CD4-positive, CD25-positive, alpha-beta regulatory T cell (primary cell): Measurements from ENCODE around the gene KRTAP17-1. TPM values are rescaled to one million over a fixed set of nuclear protein-coding genes. Genes with fewer than 3 reads are reported as not detected.

Experiments used
- ATAC-seq, 2 donors: fragments of 150-1000 bp; cut with Tn5 transposase; one replicate each; pipeline ENCODE4 v1.10.0; 2021; ENCODE audit warnings: low read depth in 2 of 2, moderate number of reproducible peaks in 2 of 2, moderate library complexity in 1 of 2
- DNase-seq, 3 donors: peaks; one replicate each; pipeline versions ENCODE4 v3.0.0 to v3.0.0-alpha.2; 2012 to 2022; ENCODE audit warnings: mixed read lengths in 1 of 3
- H3K27ac ChIP-seq: one replicate; pipeline ENCODE4 v1.7.0; 2013; ENCODE audit warnings: mild to moderate bottlenecking, low read length; ENCODE audit not compliant: insufficient read depth, poor library complexity, severe bottlenecking
- H3K27me3 ChIP-seq: one replicate; pipeline ENCODE4 v1.7.0; 2013; ENCODE audit warnings: low read length; ENCODE audit not compliant: control insufficient read depth, insufficient read depth
- H3K36me3 ChIP-seq: one replicate; pipeline ENCODE4 v1.7.0; 2013; ENCODE audit warnings: mild to moderate bottlenecking, low read length, moderate library complexity; ENCODE audit not compliant: control insufficient read depth, insufficient read depth
- H3K4me1 ChIP-seq: 2 replicates; pipeline ENCODE4 v1.7.0; 2013; ENCODE audit warnings: mild to moderate bottlenecking, low read length; ENCODE audit not compliant: insufficient read depth, control insufficient read depth, poor library complexity, severe bottlenecking
- H3K4me3 ChIP-seq: one replicate; pipeline ENCODE4 v1.7.0; 2013; ENCODE audit warnings: low read depth, mild to moderate bottlenecking, low read length, moderate library complexity
- H3K9me3 ChIP-seq, 2 experiments: 1 replicate in 1 of 2; 2 replicates in 1 of 2; pipeline ENCODE4 v1.7.0; 2013; ENCODE audit warnings: low read length in 2 of 2, mild to moderate bottlenecking in 1 of 2, moderate library complexity in 1 of 2; ENCODE audit not compliant: control insufficient read depth in 2 of 2
- H3K27ac Mint-ChIP-seq, 3 donors: one replicate each; pipeline ENCODE4 v1.8.0; 2020 to 2022; ENCODE audit warnings: mild to moderate bottlenecking in 3 of 3, mixed read lengths in 3 of 3, moderate library complexity in 2 of 3
- H3K27me3 Mint-ChIP-seq: one replicate; pipeline ENCODE4 v1.8.0; 2022; ENCODE audit warnings: mild to moderate bottlenecking, mixed read lengths
- H3K36me3 Mint-ChIP-seq: one replicate; pipeline ENCODE4 v1.8.0; 2020; ENCODE audit warnings: mixed read lengths
- H3K4me1 Mint-ChIP-seq, 4 donors: one replicate each; pipeline ENCODE4 v1.8.0; 2020 to 2022; ENCODE audit warnings: mixed read lengths in 4 of 4, mild to moderate bottlenecking in 1 of 4
- H3K4me3 Mint-ChIP-seq, 4 donors: one replicate each; pipeline ENCODE4 v1.8.0; 2020 to 2022; ENCODE audit warnings: mild to moderate bottlenecking in 4 of 4, mixed read lengths in 4 of 4, moderate library complexity in 3 of 4
- H3K9me3 Mint-ChIP-seq, 7 donors: one replicate each; pipeline ENCODE4 v1.8.0; 2020 to 2022; ENCODE audit warnings: mixed read lengths in 7 of 7, mild to moderate bottlenecking in 3 of 7, moderate library complexity in 2 of 7
- polyA plus RNA-seq, 4 donors: library from polyadenylated mRNA; unstranded; fragments of 300-500 nt; fragmentation: Illumina TruSeq; gene quantifications; one replicate each; pipeline ENCODE4 v1.2.3, GENCODE V29; 2021
- total RNA-seq: library from RNA; stranded (reverse); gene quantifications from one replicate; pipeline ENCODE4 v1.2.3, GENCODE V29; 2022

The KRTAP17-1 gene
- total and polyA plus RNA-seq, 5 donors from 2014 or later: not detected

DNA sequence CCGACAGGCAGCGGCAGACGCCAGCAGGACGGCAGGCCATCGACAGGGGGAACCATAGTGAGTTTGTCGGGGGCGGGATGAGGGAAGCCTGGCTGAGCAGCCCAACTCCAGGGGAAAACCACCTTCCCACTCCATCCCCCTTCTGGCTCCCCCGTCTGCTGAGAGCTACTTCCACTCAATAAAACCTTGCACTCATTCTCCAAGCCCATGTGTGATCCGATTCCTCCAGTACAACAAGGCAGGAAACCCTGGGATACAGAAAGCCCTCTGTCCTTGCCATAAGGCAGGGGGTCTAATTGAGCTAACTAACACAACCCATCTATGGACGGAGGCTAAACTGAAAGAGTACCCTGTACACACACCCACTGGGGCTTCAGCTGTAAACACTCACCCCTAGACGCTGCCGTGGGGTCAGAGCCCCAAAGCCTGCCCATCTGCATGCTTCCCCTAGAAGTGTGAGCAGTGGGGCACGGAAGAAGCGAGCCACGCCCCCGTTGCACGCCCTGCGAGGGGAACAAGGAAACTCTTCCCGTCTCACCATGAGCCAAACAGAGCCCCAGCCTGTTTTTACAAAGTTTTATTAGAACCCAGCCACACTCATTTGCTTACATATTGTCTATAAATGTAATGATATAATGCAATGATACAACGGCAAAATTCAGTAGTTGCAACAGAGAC is 16.9 kb downstream of the KRTAP17-1 start:
- Histone ChIP-seq H3K4me1 (no peaks in the 10 kb centered on the region), H3K27me3 (no peaks in the 10 kb centered on the region), H3K4me3 (no peak overlapping the region), H3K27ac (no peak overlapping the region), H3K36me3 (no peaks in the 10 kb centered on the region), H3K9me3 (no peaks in the 10 kb centered on the region)
- DNase-seq (no peak), ATAC-seq (no peak)
- peaks cover 13% of the 10 kb centered on the region for H3K27me3 Mint-ChIP-seq
- peaks cover 4 to 21% (median 9%) of the 10 kb centered on the region in 4 donors for H3K4me1 Mint-ChIP-seq
- H3K27ac Mint-ChIP-seq: no peak overlapping the region
- peaks cover 3% of the 10 kb centered on the region for H3K36me3 Mint-ChIP-seq
- H3K4me3 Mint-ChIP-seq: no peak overlapping the region
- H3K9me3 Mint-ChIP-seq: peaks cover 0 to 8% (median 3%) of the 10 kb centered on the region in 7 donors

DNA sequence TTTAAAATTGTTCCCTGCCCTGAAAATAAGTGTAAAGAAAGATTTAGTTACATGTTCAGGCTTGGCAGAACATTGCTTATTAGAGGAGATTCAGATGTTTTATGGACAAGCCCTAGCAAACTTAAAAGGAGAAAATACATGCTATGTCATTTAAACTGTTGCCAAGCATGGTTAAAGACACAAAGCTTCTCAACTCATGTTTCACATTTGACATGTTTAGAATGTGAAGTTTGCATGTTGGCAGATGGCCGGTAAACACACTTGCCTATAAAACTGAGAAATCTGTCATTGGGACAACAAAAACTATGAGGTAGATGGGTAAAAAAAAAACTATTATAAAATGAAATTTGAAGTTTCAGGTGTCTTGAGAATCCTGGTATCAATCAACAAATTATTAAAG is 18.7 kb downstream of the KRTAP17-1 start:
- DNase-seq: no peak
- Mint-ChIP-seq H3K4me1 (peaks cover 4 to 16% (median 7%) of the 10 kb centered on the region in 4 donors), H3K27me3 (peaks cover 24% of the 10 kb centered on the region), H3K9me3 (peaks cover 0 to 8% (median 3%) of the 10 kb centered on the region in 7 donors), H3K27ac (no peak overlapping the region), H3K4me3 (no peak overlapping the region), H3K36me3 (peaks cover 3% of the 10 kb centered on the region)
- Histone ChIP-seq H3K9me3 (no peaks in the 10 kb centered on the region), H3K27ac (no peak overlapping the region), H3K4me1 (no peaks in the 10 kb centered on the region), H3K36me3 (no peaks in the 10 kb centered on the region), H3K27me3 (no peaks in the 10 kb centered on the region), H3K4me3 (no peak overlapping the region)
- no peak for ATAC-seq

DNA sequence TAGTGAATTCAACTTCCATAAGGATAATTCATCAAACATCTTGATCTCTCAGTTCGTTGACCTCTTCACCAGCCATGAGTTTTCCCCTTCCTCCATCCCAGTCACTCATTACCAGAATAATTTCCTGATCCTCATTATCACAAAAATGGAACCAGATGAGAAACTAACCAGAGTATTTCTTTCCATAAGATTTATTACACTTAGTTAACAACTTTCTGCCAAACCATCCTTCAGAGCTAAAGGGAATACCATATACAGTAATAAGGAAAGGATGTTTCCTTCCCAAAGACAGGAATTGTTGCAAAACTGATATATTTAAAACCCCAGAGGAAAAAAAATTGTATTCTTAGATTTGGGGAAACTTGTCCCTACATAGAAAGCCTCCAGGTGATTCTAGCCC is 21.5 kb downstream of the KRTAP17-1 start:
- no peak for ATAC-seq
- Histone ChIP-seq H3K36me3 (no peaks in the 10 kb centered on the region), H3K4me1 (no peaks in the 10 kb centered on the region), H3K27ac (no peak overlapping the region), H3K4me3 (no peak overlapping the region), H3K9me3 (no peaks in the 10 kb centered on the region), H3K27me3 (no peaks in the 10 kb centered on the region)
- Mint-ChIP-seq H3K4me1 (peaks cover 0 to 3% (median under 1%) of the 10 kb centered on the region in 4 donors), H3K9me3 (peaks cover 0 to 4% (median 0%) of the 10 kb centered on the region in 7 donors), H3K4me3 (no peak overlapping the region), H3K27me3 (peaks cover 33% of the 10 kb centered on the region), H3K27ac (no peak overlapping the region), H3K36me3 (no peaks in the 10 kb centered on the region)
- no peak for DNase-seq

DNA sequence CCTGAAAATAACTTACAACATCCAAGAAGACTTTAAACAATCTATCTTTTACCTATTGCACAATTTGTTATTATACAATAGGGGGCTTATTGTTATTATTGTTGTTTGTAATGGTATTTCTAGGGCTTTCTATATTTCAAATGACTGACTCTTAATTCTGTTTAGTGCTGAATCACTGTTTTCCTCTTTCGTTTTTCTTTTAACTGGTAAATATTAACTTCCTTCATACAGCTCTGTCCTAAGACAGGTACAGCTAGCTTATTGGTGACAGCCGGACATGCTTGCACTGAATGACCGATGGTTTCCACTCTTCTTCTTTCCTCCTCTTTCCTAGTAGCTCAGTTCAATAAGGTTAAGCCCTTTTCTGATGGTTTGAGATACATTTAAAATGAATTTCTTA is 28.5 kb downstream of the KRTAP17-1 start:
- no peaks in the 10 kb centered on the region for H3K4me1 ChIP-seq
- no peak overlapping the region for H3K4me3 ChIP-seq
- Mint-ChIP-seq H3K36me3 (no peaks in the 10 kb centered on the region), H3K27ac (no peak overlapping the region), H3K27me3 (peaks cover 10% of the 10 kb centered on the region), H3K4me1 (peaks cover 0 to 15% (median 4%) of the 10 kb centered on the region in 4 donors), H3K9me3 (no peaks in the 10 kb centered on the region), H3K4me3 (no peak overlapping the region)
- H3K27ac ChIP-seq: no peak overlapping the region
- no peak for DNase-seq
- H3K9me3 ChIP-seq: no peaks in the 10 kb centered on the region
- no peaks in the 10 kb centered on the region for H3K36me3 ChIP-seq
- peaks cover 2% of the 10 kb centered on the region for H3K27me3 ChIP-seq
- ATAC-seq: no peak

DNA sequence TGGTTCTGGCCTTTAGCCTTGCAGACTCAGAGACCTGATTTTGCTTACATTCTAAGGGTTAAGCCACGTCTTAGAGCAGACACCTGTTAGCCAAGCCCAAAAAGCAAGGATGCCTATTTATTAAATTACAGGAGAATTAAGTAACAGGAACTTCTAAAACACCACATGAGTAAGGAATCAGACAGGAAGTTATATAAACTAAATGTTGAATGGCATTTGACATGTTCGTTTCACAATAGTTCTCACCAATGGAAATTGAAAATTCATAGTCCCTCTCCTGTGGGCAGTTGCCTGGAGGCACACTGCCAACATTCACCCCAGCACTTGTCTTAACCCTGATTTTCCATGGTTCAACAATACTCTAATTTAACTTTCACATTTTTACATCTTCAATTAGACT is 31.0 kb downstream of the KRTAP17-1 start:
- Mint-ChIP-seq H3K27ac (no peak overlapping the region), H3K27me3 (peaks cover 11% of the 10 kb centered on the region), H3K4me1 (peaks cover 0 to 15% (median 4%) of the 10 kb centered on the region in 4 donors), H3K4me3 (no peak overlapping the region), H3K36me3 (no peaks in the 10 kb centered on the region), H3K9me3 (no peaks in the 10 kb centered on the region)
- H3K27me3 ChIP-seq: peaks cover 3% of the 10 kb centered on the region
- no peaks in the 10 kb centered on the region for H3K4me1 ChIP-seq
- no peaks in the 10 kb centered on the region for H3K9me3 ChIP-seq
- no peak overlapping the region for H3K4me3 ChIP-seq
- ATAC-seq: no peak
- DNase-seq: no peak
- H3K36me3 ChIP-seq: no peaks in the 10 kb centered on the region
- no peak overlapping the region for H3K27ac ChIP-seq

DNA sequence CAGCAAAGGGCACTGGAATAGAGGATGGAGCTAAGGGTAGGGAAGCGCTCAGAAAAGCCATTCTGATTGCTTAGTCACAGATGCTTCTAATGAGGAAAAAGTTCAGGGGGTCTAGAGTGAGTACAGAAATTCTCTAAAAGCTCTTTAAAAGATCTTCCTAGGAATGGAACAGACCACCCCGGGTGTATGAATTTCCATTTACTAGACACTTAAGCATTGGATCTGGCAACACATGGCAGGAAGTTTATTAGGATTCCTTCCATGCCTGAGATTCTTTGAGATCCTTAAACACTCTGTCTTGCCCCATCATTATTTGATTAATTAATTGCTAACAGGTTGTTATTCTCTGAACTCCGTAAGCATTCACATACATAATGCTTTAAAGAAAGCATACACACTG is 31.5 kb downstream of the KRTAP17-1 start:
- H3K27me3 Mint-ChIP-seq: peaks cover 11% of the 10 kb centered on the region
- H3K4me1 Mint-ChIP-seq: peaks cover 0 to 15% (median 4%) of the 10 kb centered on the region in 4 donors
- H3K4me3 Mint-ChIP-seq: no peak overlapping the region
- H3K27ac Mint-ChIP-seq: no peak overlapping the region
- Histone ChIP-seq H3K27me3 (peaks cover 5% of the 10 kb centered on the region), H3K4me3 (no peak overlapping the region), H3K9me3 (no peaks in the 10 kb centered on the region), H3K36me3 (no peaks in the 10 kb centered on the region), H3K27ac (no peak overlapping the region), H3K4me1 (no peaks in the 10 kb centered on the region)
- no peak for DNase-seq
- no peaks in the 10 kb centered on the region for H3K36me3 Mint-ChIP-seq
- no peak for ATAC-seq
- H3K9me3 Mint-ChIP-seq: peaks cover 0 to 2% (median 0%) of the 10 kb centered on the region in 7 donors

DNA sequence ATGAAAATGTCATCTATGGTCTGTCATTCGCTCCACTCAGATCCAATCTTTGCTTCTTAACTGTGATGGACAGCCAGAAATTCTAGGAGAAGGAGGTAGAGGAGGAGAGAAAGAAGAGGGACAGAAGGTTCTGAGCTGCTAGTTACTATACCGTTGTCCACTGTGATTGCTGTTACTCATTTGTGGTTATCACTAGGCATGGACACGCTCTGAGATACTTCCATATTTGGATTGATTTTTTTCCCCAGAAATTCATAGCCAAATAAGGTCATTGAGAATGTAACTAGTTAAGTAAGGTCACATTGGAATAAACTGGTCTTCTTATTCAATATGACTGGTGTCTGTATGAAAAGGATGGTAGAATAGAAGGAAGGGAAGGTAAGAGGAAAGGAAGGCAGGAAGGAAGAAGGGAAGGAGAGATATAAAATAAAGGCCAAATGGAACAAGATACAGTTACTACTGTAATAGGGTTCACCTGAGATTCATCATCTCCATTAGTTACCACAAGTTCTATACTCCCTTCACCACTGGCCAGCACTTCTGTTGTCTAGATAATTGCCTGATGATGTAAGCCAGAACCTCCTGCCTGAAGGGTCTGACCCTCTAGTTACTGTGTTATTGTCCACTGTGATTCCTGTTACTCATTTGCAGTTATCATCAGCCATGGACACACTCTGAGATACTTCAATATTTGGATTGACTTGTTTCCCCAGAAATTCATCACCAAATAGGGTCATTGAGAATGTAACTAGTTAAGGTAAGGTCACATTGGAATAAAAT is 37.1 kb downstream of the KRTAP17-1 start:
- peaks cover 38% of the 10 kb centered on the region for H3K27me3 Mint-ChIP-seq
- no peak overlapping the region for H3K27ac Mint-ChIP-seq

More for the DNA sequence above, 37.1 kb downstream of the KRTAP17-1 start:
- Mint-ChIP-seq H3K9me3 (peaks cover 0 to 6% (median 0%) of the 10 kb centered on the region in 7 donors), H3K36me3 (no peaks in the 10 kb centered on the region), H3K4me1 (peaks cover 0 to 9% (median 0%) of the 10 kb centered on the region in 4 donors), H3K4me3 (no peak overlapping the region)
- no peak for DNase-seq
- H3K27me3 ChIP-seq: peaks cover 15% of the 10 kb centered on the region
- H3K9me3 ChIP-seq: no peaks in the 10 kb centered on the region
- ATAC-seq: no peak
- no peak overlapping the region for H3K4me3 ChIP-seq
- no peaks in the 10 kb centered on the region for H3K36me3 ChIP-seq
- H3K27ac ChIP-seq: no peak overlapping the region
- H3K4me1 ChIP-seq: no peaks in the 10 kb centered on the region
